Calu3 (cell line): Measurements from ENCODE around the gene ABR. TPM values are rescaled to one million over a fixed set of nuclear protein-coding genes. Genes with fewer than 3 reads are reported as not detected.
"Not testable (repeated sequence)": the region's sequence is repeated elsewhere in the genome, so short reads cannot be mapped to it uniquely, and the experiment has no call there.

Experiments used
- BruUV-seq: library from RNA; stranded (reverse); fragments of 400-500 nt; replicated peaks from 2 replicates; lab custom pipeline; 2021; lab: Mats Ljungman, UMichigan
- CTCF ChIA-PET: fragments of 300-600 bp; sonication (Branson Sonifier 250); formaldehyde crosslinking; loops from one replicate; lab custom pipeline; 2022; ENCODE audit warnings: antibody characterized with exemption; lab: Charles Lee
- DNase-seq: peaks from one replicate; pipeline ENCODE4 v3.0.0; 2022
- H3K27ac Mint-ChIP-seq: one replicate; pipeline ENCODE4 v1.8.0; 2022; ENCODE audit warnings: mixed read lengths; ENCODE audit not compliant: unreplicated experiment
- H3K27me3 Mint-ChIP-seq: one replicate; pipeline ENCODE4 v1.8.0; 2022; ENCODE audit warnings: mixed read lengths; ENCODE audit not compliant: unreplicated experiment
- H3K36me3 Mint-ChIP-seq: one replicate; pipeline ENCODE4 v1.8.0; 2022; ENCODE audit warnings: mild to moderate bottlenecking, moderate library complexity, mixed read lengths; ENCODE audit not compliant: insufficient read depth, unreplicated experiment
- H3K4me1 Mint-ChIP-seq: one replicate; pipeline ENCODE4 v1.8.0; 2022; ENCODE audit warnings: mild to moderate bottlenecking, low read depth, mixed read lengths; ENCODE audit not compliant: unreplicated experiment
- H3K4me3 Mint-ChIP-seq: one replicate; pipeline ENCODE4 v1.8.0; 2022; ENCODE audit warnings: mild to moderate bottlenecking, low read depth, moderate library complexity, mixed read lengths; ENCODE audit not compliant: unreplicated experiment
- H3K9me3 Mint-ChIP-seq: one replicate; pipeline ENCODE4 v1.8.0; 2022; ENCODE audit warnings: low read depth, mixed read lengths; ENCODE audit not compliant: unreplicated experiment
- intact Hi-C: fragments of 100-400 bp; cut with micrococcal nuclease; formaldehyde crosslinking; loops from one replicate; pipeline ENCODE4 v1.10.0; 2022; ENCODE audit not compliant: unreplicated experiment
- total RNA-seq: library from RNA; stranded (reverse); gene quantifications from 2 replicates; pipeline ENCODE4 v1.2.3, GENCODE V29; 2022
- TF ChIP-seq, protein P1 (sequence below): fragments of 200-600 bp; IDR thresholded peaks from one replicate; pipeline ENCODE4 v1.8.0; 2022; ENCODE audit warnings: antibody characterized with exemption; ENCODE audit not compliant: unreplicated experiment

The ABR gene
- total RNA-seq, 1 experiment from 2014 or later = 92.7 TPM

DNA sequence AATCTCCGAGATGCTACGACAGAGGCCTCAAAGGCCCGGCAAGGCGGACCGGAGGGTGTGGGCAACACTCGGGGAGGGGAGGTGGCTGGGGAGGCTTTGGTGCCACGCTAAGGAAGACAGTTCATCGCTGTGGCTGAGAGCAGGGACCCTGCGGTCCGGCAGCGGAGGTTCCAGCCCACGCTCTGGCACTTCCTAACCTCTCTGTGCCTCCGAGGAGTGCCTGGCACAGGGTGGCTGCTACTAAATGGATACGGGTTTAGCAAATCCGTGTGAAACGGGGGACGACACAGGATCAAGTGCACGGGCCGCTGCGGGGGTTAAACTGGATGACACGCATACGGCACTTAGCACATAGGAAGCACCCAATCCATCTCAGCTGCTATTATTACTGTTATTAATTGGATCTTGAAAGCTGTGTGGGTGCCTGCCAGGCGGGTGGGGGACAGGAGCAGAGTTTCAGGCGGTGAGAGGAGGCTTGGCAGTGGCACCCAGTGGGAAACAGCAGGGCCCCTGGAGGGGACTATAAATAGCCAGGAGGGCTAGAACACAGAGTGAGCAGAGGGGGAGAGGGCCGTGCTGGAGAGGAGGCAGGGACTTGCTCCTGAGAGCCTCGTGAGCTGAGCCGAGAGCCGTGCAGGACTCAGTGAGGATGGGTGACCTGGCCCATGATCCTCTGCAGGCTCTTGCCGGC, 45.0 kb downstream of the ABR start:
- CTCF ChIA-PET = no interaction called here
- H3K27ac Mint-ChIP-seq = no peak overlapping the region

DNA sequence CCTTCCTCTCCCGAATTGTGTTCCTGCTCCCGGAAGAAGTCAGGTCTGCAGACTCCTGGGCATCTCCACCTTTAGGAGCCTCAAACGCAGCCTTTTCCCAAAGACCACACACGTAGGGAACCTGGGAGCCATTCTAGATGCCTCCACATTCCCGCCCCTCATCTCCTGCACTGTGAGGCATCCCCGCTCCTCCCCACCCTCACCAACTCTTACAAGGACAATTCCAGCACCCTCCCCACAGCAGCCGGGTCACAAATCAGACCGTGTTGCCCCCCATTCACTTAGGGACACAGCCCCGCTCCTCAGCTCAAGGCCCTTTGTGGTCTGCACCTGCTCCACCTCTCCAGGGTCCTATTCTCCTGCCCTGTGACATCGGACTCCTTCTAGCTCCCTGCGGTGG, 49.6 kb downstream of the ABR start:
- intact Hi-C loops = no loop called here
- Mint-ChIP-seq H3K27ac (no peak overlapping the region), H3K4me1 (no peaks in the 10 kb centered on the region), H3K27me3 (no peaks in the 10 kb centered on the region), H3K9me3 (no peaks in the 10 kb centered on the region), H3K4me3 (no peak overlapping the region), H3K36me3 (no peaks in the 10 kb centered on the region)
- no TSS peak for BruUV-seq
- TF ChIP-seq, protein P1, sequence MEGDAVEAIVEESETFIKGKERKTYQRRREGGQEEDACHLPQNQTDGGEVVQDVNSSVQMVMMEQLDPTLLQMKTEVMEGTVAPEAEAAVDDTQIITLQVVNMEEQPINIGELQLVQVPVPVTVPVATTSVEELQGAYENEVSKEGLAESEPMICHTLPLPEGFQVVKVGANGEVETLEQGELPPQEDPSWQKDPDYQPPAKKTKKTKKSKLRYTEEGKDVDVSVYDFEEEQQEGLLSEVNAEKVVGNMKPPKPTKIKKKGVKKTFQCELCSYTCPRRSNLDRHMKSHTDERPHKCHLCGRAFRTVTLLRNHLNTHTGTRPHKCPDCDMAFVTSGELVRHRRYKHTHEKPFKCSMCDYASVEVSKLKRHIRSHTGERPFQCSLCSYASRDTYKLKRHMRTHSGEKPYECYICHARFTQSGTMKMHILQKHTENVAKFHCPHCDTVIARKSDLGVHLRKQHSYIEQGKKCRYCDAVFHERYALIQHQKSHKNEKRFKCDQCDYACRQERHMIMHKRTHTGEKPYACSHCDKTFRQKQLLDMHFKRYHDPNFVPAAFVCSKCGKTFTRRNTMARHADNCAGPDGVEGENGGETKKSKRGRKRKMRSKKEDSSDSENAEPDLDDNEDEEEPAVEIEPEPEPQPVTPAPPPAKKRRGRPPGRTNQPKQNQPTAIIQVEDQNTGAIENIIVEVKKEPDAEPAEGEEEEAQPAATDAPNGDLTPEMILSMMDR = no peak
- CTCF ChIA-PET = interaction anchor here (0.6 kb wide), 1 partner anchor 38 kb away, joined by 3 read pairs; no protein-coding TSS in a partner anchor
- DNase-seq = no peak

More for the DNA sequence above, 45.0 kb downstream of the ABR start:
- no peaks in the 10 kb centered on the region for H3K27me3 Mint-ChIP-seq
- intact Hi-C loops = no loop called here
- BruUV-seq = no TSS peak
- H3K9me3 Mint-ChIP-seq = no peaks in the 10 kb centered on the region
- TF ChIP-seq, protein P1 = no peak
- no peak overlapping the region for H3K4me3 Mint-ChIP-seq
- H3K36me3 Mint-ChIP-seq = no peaks in the 10 kb centered on the region
- H3K4me1 Mint-ChIP-seq = no peaks in the 10 kb centered on the region
- DNase-seq = no peak

DNA sequence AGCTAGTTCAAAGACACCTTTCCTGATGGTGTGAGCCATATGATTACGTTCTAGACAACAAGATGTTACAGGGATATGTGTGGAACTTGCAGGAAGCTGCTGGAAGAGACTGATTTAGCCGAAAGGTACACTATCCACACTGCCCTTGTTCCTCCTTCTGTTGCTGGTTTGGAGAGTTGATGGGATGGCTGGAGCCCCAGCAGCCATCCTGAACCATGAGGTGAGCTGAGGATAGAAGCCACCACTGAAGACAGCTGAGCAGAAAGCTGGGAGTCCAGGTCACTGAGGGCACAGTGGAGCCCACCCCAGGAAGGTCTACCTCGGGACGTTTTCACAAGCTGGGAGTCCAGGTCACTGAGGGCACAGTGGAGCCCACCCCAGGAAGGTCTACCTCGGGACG, 51.3 kb downstream of the ABR start:
- H3K4me1 Mint-ChIP-seq, H3K27me3 Mint-ChIP-seq, H3K9me3 Mint-ChIP-seq, DNase-seq, H3K27ac Mint-ChIP-seq, CTCF ChIA-PET, H3K36me3 Mint-ChIP-seq, BruUV-seq, H3K4me3 Mint-ChIP-seq: not testable (repeated sequence)
- intact Hi-C loops = loop anchor here (10.0 kb wide), 2 partner anchors 56 to 206 kb away; no protein-coding TSS in a partner anchor

DNA sequence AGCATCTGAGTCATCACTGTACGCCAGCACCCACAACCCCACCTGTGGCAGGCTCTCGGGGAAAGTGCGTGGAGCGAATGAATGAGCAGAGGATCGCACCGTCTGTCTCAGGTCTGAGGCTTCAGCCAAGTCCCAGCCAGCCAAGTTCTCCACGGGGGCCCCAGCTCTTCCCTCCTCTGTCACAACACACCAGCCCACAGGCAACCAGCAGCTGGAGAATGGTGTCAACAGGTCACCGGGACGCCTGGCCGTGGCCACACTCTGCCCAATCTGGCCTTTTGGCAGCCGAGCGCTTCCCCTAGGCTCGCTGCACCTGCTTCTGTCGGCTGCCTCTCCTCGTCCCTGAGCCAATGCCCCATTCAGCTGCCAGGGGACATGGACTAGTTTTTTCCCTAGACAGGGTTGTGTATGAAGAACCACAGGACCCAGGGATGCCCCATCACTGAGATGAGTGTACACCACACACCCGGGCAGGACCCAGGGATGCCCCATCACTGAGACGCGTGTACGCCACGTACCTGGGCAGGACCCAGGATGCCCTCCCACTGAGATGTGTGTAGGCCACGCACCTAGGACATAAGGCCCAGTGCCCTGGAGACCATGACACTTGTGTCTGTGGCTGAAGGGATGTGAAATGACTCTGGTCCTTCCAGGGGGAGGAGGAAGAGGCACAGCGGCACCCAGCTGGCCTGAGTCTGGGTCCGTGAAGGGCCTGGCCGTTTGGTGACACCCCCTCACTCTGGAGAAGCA, 52.8 kb downstream of the ABR start:
- H3K4me3 Mint-ChIP-seq = no peak overlapping the region
- H3K27me3 Mint-ChIP-seq = no peaks in the 10 kb centered on the region
- no peaks in the 10 kb centered on the region for H3K9me3 Mint-ChIP-seq
- no peak for DNase-seq
- no TSS peak for BruUV-seq
- H3K27ac Mint-ChIP-seq = no peak overlapping the region
- intact Hi-C loops = loop anchor here (10.0 kb wide), 2 partner anchors 58 to 208 kb away; no protein-coding TSS in a partner anchor
- TF ChIP-seq, protein P1 = no peak
- H3K4me1 Mint-ChIP-seq = no peaks in the 10 kb centered on the region
- no peaks in the 10 kb centered on the region for H3K36me3 Mint-ChIP-seq
- CTCF ChIA-PET = no interaction called here
